Epithelial cell of esophagus (primary cell): ENCODE measurements around the gene C20orf173.
A peak's percentile ranks its signal among the peaks of the same experiment; 100 is the strongest.

Experiments used
- DNase-seq: peaks from one replicate; pipeline ENCODE4 v3.0.0; 2010; ENCODE audit warnings: low read depth
- H3K4me3 ChIP-seq: 2 replicates; pipeline ENCODE4 v1.5.1; 2011; ENCODE audit warnings: mild to moderate bottlenecking, low read length, control low read depth
- CTCF ChIP-seq: IDR thresholded peaks from 2 replicates; pipeline ENCODE4 v1.5.1; 2011; ENCODE audit warnings: low read depth, mild to moderate bottlenecking, low read length, control low read depth, inconsistent platforms; ENCODE audit not compliant: insufficient read depth; ENCODE audit errors: missing control alignments

Gene C20orf173

GRCh38 chr20:35517125-35517524 is 12.3 kb downstream of the C20orf173 start:
- no peak overlapping the region for H3K4me3 ChIP-seq
- DNase-seq = no peak
- no peak for TF ChIP-seq CTCF

GRCh38 chr20:35515949-35516645 is 13.4 kb downstream of the C20orf173 start:
- peak; percentile 88 for DNase-seq
- no peak overlapping the region for H3K4me3 ChIP-seq
- TF ChIP-seq CTCF = no peak

GRCh38 chr20:35515341-35515740 is 14.1 kb downstream of the C20orf173 start:
- H3K4me3 ChIP-seq = no peak overlapping the region
- DNase-seq = no peak
- TF ChIP-seq CTCF = no peak

- no peak for TF ChIP-seq CTCF
- H3K4me3 ChIP-seq = no peak overlapping the region
- DNase-seq = no peak
Measured at GRCh38 chr20:35514371-35514932, 15.0 kb downstream of the C20orf173 start.

GRCh38 chr20:35511814-35512420 is 17.5 kb downstream of the C20orf173 start:
- peak; percentile 77 for TF ChIP-seq CTCF
- peak; percentile 58 for DNase-seq

GRCh38 chr20:35510951-35511735 is 18.3 kb downstream of the C20orf173 start:
- no peak for DNase-seq
- H3K4me3 ChIP-seq = no peak overlapping the region
- no peak for TF ChIP-seq CTCF

More at GRCh38 chr20:35511814-35512420, 17.5 kb downstream of the C20orf173 start:
- no peak overlapping the region for H3K4me3 ChIP-seq
